CD4-positive, alpha-beta T cell (primary cell): ENCODE measurements around the gene SMARCB1. TPM values are rescaled to one million over a fixed set of nuclear protein-coding genes. Genes with fewer than 3 reads are reported as not detected.

Experiments
- ATAC-seq: fragments of 200-7000 bp; cut with Tn5 transposase; one replicate; pipeline ENCODE4 v1.10.0; 2022; ENCODE audit warnings: mild to moderate bottlenecking; ENCODE audit not compliant: poor library complexity
- CTCF ChIA-PET: fragments of 350-600 bp; sonication (Branson Sonifier 250); formaldehyde crosslinking; loops from one replicate; lab custom pipeline; 2021; ENCODE audit warnings: antibody characterized with exemption, inconsistent platforms; lab: Charles Lee
- POLR2A ChIA-PET: fragments of 350-600 bp; sonication (Branson Sonifier 250); formaldehyde crosslinking; loops from one replicate; lab custom pipeline; 2021; ENCODE audit warnings: antibody characterized with exemption, inconsistent platforms; lab: Charles Lee
- DNase-seq, 14 experiments: peaks; one replicate each; pipeline ENCODE4 v3.0.0-alpha.2; 2013 to 2020; ENCODE audit warnings: mixed read lengths in 2 of 14
- H3K27ac ChIP-seq, 2 donors: one replicate each; pipeline versions ENCODE4 v1.5.1 to v1.7.0; 2013; ENCODE audit warnings: low read length in 2 of 2, low read depth in 1 of 2, mild to moderate bottlenecking in 1 of 2
- H3K27me3 ChIP-seq, 2 experiments: 1 replicate in 1 of 2; 2 replicates in 1 of 2; pipeline versions ENCODE4 v1.6.1 to v1.7.0; 2013; ENCODE audit warnings: low read length in 2 of 2, control low read depth in 1 of 2, mild to moderate bottlenecking in 1 of 2, moderate library complexity in 1 of 2; ENCODE audit not compliant: insufficient read depth in 2 of 2, control insufficient read depth in 1 of 2
- H3K36me3 ChIP-seq: one replicate; pipeline ENCODE4 v1.6.1; 2013; ENCODE audit warnings: low read length, control low read depth; ENCODE audit not compliant: insufficient read depth
- H3K4me1 ChIP-seq: one replicate; pipeline ENCODE4 v1.6.1; 2013; ENCODE audit warnings: low read length, control low read depth; ENCODE audit not compliant: insufficient read depth
- H3K4me3 ChIP-seq: one replicate; pipeline ENCODE4 v1.5.1; 2013; ENCODE audit warnings: mild to moderate bottlenecking, low read length, moderate library complexity
- H3K9me3 ChIP-seq, 2 experiments: 1 replicate in 1 of 2; 2 replicates in 1 of 2; pipeline versions ENCODE4 v1.6.1 to v1.7.0; 2013; ENCODE audit warnings: low read length in 2 of 2, mild to moderate bottlenecking in 2 of 2, control low read depth in 1 of 2, moderate library complexity in 1 of 2; ENCODE audit not compliant: control insufficient read depth in 1 of 2, insufficient read depth in 1 of 2
- H3K27ac Mint-ChIP-seq: one replicate; pipeline ENCODE4 v1.8.0; 2020; ENCODE audit warnings: mixed read lengths
- H3K27me3 Mint-ChIP-seq: one replicate; pipeline ENCODE4 v1.8.0; 2021; ENCODE audit warnings: mixed read lengths
- H3K36me3 Mint-ChIP-seq: one replicate; pipeline ENCODE4 v1.8.0; 2021; ENCODE audit warnings: low read depth, mixed read lengths
- H3K4me1 Mint-ChIP-seq: one replicate; pipeline ENCODE4 v1.8.0; 2021; ENCODE audit warnings: low read depth, mixed read lengths
- H3K4me3 Mint-ChIP-seq: one replicate; pipeline ENCODE4 v1.8.0; 2020; ENCODE audit warnings: mild to moderate bottlenecking, mixed read lengths
- H3K9me3 Mint-ChIP-seq: one replicate; pipeline ENCODE4 v1.8.0; 2020; ENCODE audit warnings: mixed read lengths
- intact Hi-C, 2 experiments: fragments of 100-400 bp; cut with DNase I in 1 of 2; cut with micrococcal nuclease in 1 of 2; formaldehyde crosslinking; loops; one replicate each; pipeline versions ENCODE4 v1.15.1 to v1.9.0; 2023 to 2025; cut with DNase I, micrococcal nuclease
- total RNA-seq, 174 experiments: library from RNA in 2 of 174; stranded (reverse) in 2 of 174; gene quantifications; one replicate each; pipeline ENCODE4 v1.2.3 and lab custom pipeline; 2021 to 2026
- TF ChIP-seq, protein P1 (sequence below): fragments of 200-600 bp; IDR thresholded peaks from one replicate; pipeline ENCODE4 v1.8.0; 2022; ENCODE audit warnings: antibody characterized with exemption, mild to moderate bottlenecking

The SMARCB1 gene
- total RNA-seq, 2 experiments from 2014 or later = 40.3 to 41.7 TPM

- H3K27me3 Mint-ChIP-seq = no peaks in the 10 kb centered on the region
- no peak overlapping the region for H3K27ac Mint-ChIP-seq
- Histone ChIP-seq H3K27me3 (no peaks in the 10 kb centered on the region), H3K27ac (no peak overlapping the region), H3K4me1 (peaks cover 20% of the 10 kb centered on the region), H3K4me3 (no peak overlapping the region), H3K36me3 (peaks cover 44% of the 10 kb centered on the region), H3K9me3 (no peaks in the 10 kb centered on the region)
- ChIA-PET CTCF (no interaction called here), POLR2A (no interaction called here)
- peaks cover 19% of the 10 kb centered on the region for H3K4me1 Mint-ChIP-seq
- intact Hi-C loops = no loop called here
- ATAC-seq (no peak), DNase-seq (no peak)
- TF ChIP-seq, protein P1, sequence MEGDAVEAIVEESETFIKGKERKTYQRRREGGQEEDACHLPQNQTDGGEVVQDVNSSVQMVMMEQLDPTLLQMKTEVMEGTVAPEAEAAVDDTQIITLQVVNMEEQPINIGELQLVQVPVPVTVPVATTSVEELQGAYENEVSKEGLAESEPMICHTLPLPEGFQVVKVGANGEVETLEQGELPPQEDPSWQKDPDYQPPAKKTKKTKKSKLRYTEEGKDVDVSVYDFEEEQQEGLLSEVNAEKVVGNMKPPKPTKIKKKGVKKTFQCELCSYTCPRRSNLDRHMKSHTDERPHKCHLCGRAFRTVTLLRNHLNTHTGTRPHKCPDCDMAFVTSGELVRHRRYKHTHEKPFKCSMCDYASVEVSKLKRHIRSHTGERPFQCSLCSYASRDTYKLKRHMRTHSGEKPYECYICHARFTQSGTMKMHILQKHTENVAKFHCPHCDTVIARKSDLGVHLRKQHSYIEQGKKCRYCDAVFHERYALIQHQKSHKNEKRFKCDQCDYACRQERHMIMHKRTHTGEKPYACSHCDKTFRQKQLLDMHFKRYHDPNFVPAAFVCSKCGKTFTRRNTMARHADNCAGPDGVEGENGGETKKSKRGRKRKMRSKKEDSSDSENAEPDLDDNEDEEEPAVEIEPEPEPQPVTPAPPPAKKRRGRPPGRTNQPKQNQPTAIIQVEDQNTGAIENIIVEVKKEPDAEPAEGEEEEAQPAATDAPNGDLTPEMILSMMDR = no peak
- H3K4me3 Mint-ChIP-seq = no peak overlapping the region
- H3K36me3 Mint-ChIP-seq = peaks cover 22% of the 10 kb centered on the region
- no peaks in the 10 kb centered on the region for H3K9me3 Mint-ChIP-seq
These were observed 47.6 kb downstream of the SMARCB1 start for GRCh38 chr22:23834406-23834792.

- H3K4me1 ChIP-seq = peaks cover 25% of the 10 kb centered on the region
- H3K9me3 Mint-ChIP-seq = no peaks in the 10 kb centered on the region
- H3K27ac Mint-ChIP-seq = no peak overlapping the region
- no peaks in the 10 kb centered on the region for H3K27me3 Mint-ChIP-seq
- H3K9me3 ChIP-seq = no peaks in the 10 kb centered on the region
- H3K36me3 Mint-ChIP-seq = peaks cover 17% of the 10 kb centered on the region
- peak in 1 of 14 experiments; percentile 27 for DNase-seq
- peaks cover 19% of the 10 kb centered on the region for H3K4me1 Mint-ChIP-seq
- ChIA-PET POLR2A (no interaction called here), CTCF (interaction anchor here (1.9 kb wide), 1 partner anchor 14 kb away, joined by 11 read pairs; no protein-coding TSS in a partner anchor)
- TF ChIP-seq, protein P1 = no peak
- intact Hi-C loops = loop anchor here in 1 of 2 experiments (5.0 kb wide), 2 partner anchors 118 to 722 kb away; partner anchors contain the start of genes GUCD1 and SNRPD3
- H3K27me3 ChIP-seq = no peaks in the 10 kb centered on the region
- no peak for ATAC-seq
- no peak overlapping the region for H3K4me3 Mint-ChIP-seq
- no peak overlapping the region for H3K27ac ChIP-seq
- H3K4me3 ChIP-seq = no peak overlapping the region
- peaks cover 40% of the 10 kb centered on the region for H3K36me3 ChIP-seq
These were observed 48.2 kb downstream of the SMARCB1 start for GRCh38 chr22:23834793-23835483.

- peaks cover 19% of the 10 kb centered on the region for H3K4me1 Mint-ChIP-seq
- ATAC-seq (no peak), DNase-seq (peak in 1 of 14 experiments; percentile 24)
- TF ChIP-seq, protein P1 = no peak
- Histone ChIP-seq H3K27ac (no peak overlapping the region), H3K9me3 (no peaks in the 10 kb centered on the region), H3K36me3 (peaks cover 40% of the 10 kb centered on the region), H3K27me3 (no peaks in the 10 kb centered on the region), H3K4me3 (no peak overlapping the region), H3K4me1 (peaks cover 25% of the 10 kb centered on the region)
- peaks cover 11% of the 10 kb centered on the region for H3K36me3 Mint-ChIP-seq
- POLR2A ChIA-PET = no interaction called here
- intact Hi-C loops = loop anchor here in 1 of 2 experiments (5.0 kb wide), 2 partner anchors 118 to 722 kb away; partner anchors contain the start of genes GUCD1 and SNRPD3
- CTCF ChIA-PET = interaction anchor here (1.9 kb wide), 1 partner anchor 14 kb away, joined by 11 read pairs; no protein-coding TSS in a partner anchor
- no peaks in the 10 kb centered on the region for H3K27me3 Mint-ChIP-seq
- H3K27ac Mint-ChIP-seq = no peak overlapping the region
- peak overlapping the region; percentile 56 for H3K4me3 Mint-ChIP-seq
- H3K9me3 Mint-ChIP-seq = no peaks in the 10 kb centered on the region
These were observed 48.8 kb downstream of the SMARCB1 start for GRCh38 chr22:23835484-23836144.
